Keratinocyte (primary cell): ENCODE data around the gene MICAL3. TPM values are rescaled to one million over a fixed set of nuclear protein-coding genes. Genes with fewer than 3 reads are reported as not detected.

ENCODE experiments used
- DNase-seq: peaks from one replicate; pipeline ENCODE4 v3.0.0-alpha.2; 2011; ENCODE audit warnings: low read depth, missing footprints, low spot score
- FAIRE-seq: peaks from 2 replicates; lab custom pipeline; 2011; peaks lifted over from hg19 to GRCh38; lab: Jason Lieb, UNC
- H2AFZ ChIP-seq: 2 replicates; pipeline ENCODE4 v1.6.0; 2012; ENCODE audit warnings: low read length, control low read depth, inconsistent platforms; ENCODE audit not compliant: control insufficient read depth
- H3K27ac ChIP-seq: 2 replicates; pipeline ENCODE4 v1.5.1; 2011; ENCODE audit warnings: low read length; ENCODE audit not compliant: control insufficient read depth, insufficient read depth
- H3K27me3 ChIP-seq: 3 replicates; pipeline ENCODE4 v1.6.0; 2011; ENCODE audit warnings: low read length; ENCODE audit not compliant: control insufficient read depth, insufficient read depth; ENCODE audit errors: extremely low read depth
- H3K36me3 ChIP-seq, 2 experiments: 2 replicates in 1 of 2; 3 replicates in 1 of 2; pipeline ENCODE4 v1.5.1; 2011; ENCODE audit warnings: low read length in 2 of 2, mild to moderate bottlenecking in 1 of 2; ENCODE audit not compliant: control insufficient read depth in 2 of 2, insufficient read depth in 2 of 2; ENCODE audit errors: extremely low read depth in 1 of 2
- H3K4me1 ChIP-seq: 3 replicates; pipeline ENCODE4 v1.5.1; 2011; ENCODE audit warnings: low read length; ENCODE audit not compliant: control insufficient read depth, insufficient read depth; ENCODE audit errors: extremely low read depth
- H3K4me2 ChIP-seq: 3 replicates; pipeline ENCODE4 v1.6.0; 2011; ENCODE audit warnings: low read depth, low read length; ENCODE audit not compliant: control insufficient read depth, insufficient read depth; ENCODE audit errors: extremely low read depth
- H3K4me3 ChIP-seq, 3 experiments: fragments of 200-600 bp in 1 of 3; sonication (generic) in 1 of 3; 2 replicates in 2 of 3; 3 replicates in 1 of 3; pipeline ENCODE4 v1.5.1; 2011 to 2016; ENCODE audit warnings: low read length in 3 of 3, mild to moderate bottlenecking in 3 of 3, control low read depth in 2 of 3, inconsistent platforms in 1 of 3, low read depth in 1 of 3, mixed read lengths in 1 of 3, mixed run types in 1 of 3, moderate library complexity in 1 of 3; ENCODE audit not compliant: control insufficient read depth in 2 of 3, insufficient read depth in 2 of 3; ENCODE audit errors: extremely low read depth in 1 of 3
- H3K79me2 ChIP-seq: 2 replicates; pipeline ENCODE4 v1.6.0; 2012; ENCODE audit warnings: low read length; ENCODE audit not compliant: control insufficient read depth, insufficient read depth
- H3K9ac ChIP-seq: 3 replicates; pipeline ENCODE4 v1.6.0; 2011; ENCODE audit warnings: low read length; ENCODE audit not compliant: control insufficient read depth, insufficient read depth; ENCODE audit errors: extremely low read depth
- H3K9me1 ChIP-seq: 3 replicates; pipeline ENCODE4 v1.6.0; 2011; ENCODE audit warnings: low read length; ENCODE audit not compliant: control insufficient read depth, insufficient read depth; ENCODE audit errors: extremely low read depth
- H3K9me3 ChIP-seq: 2 replicates; pipeline ENCODE4 v1.5.1; 2012; ENCODE audit warnings: low read depth, low read length; ENCODE audit not compliant: control insufficient read depth
- H4K20me1 ChIP-seq: 3 replicates; pipeline ENCODE4 v1.6.0; 2011; ENCODE audit warnings: low read length; ENCODE audit not compliant: control insufficient read depth, insufficient read depth; ENCODE audit errors: extremely low read depth
- CTCF ChIP-seq, 3 experiments: IDR thresholded peaks in 1 of 3; conservative IDR thresholded peaks in 1 of 3; optimal IDR thresholded peaks in 1 of 3; 2 replicates in 2 of 3; 3 replicates in 1 of 3; pipeline versions ENCODE3 to v1.5.1; 2011; ENCODE audit warnings: low read length in 3 of 3, mild to moderate bottlenecking in 3 of 3, moderate library complexity in 2 of 3, control low read depth in 1 of 3, inconsistent platforms in 1 of 3; ENCODE audit not compliant: insufficient read depth in 2 of 3; ENCODE audit errors: extremely low read depth in 1 of 3
- EZH2 ChIP-seq: IDR thresholded peaks from one replicate; pipeline ENCODE4 v1.6.1; 2012; ENCODE audit warnings: inconsistent platforms, mild to moderate bottlenecking, low read length, moderate library complexity
- dilution Hi-C: fragments of 300-500 bp; cut with MboI; formaldehyde crosslinking; loops from one replicate; pipeline ENCODE4 v1.7.0; 2020; ENCODE audit warnings: low sequenced_read_pairs; ENCODE audit not compliant: extremely low pct_ligation_motif_present
- polyA plus RNA-seq, 5 experiments: library from polyadenylated mRNA; depleted of rRNA in 3 of 5; stranded (reverse) in 3 of 5; stranded (forward) in 1 of 5; unstranded in 1 of 5; fragments of >200 nt; gene quantifications; 1 replicate in 1 of 5; 2 replicates in 3 of 5; 3 replicates in 1 of 5; pipeline versions ENCODE4 v1.2.1 to v1.2.3, GENCODE V29; 2011 to 2012; ENCODE audit warnings: missing spikeins in 2 of 5, low read depth in 1 of 5, low replicate concordance in 1 of 5

Gene MICAL3
- polyA plus RNA-seq, 1 donor (not counting 4 experiments of a cell fraction or from before 2014, with no cell fraction given) = 27.9 TPM

DNA sequence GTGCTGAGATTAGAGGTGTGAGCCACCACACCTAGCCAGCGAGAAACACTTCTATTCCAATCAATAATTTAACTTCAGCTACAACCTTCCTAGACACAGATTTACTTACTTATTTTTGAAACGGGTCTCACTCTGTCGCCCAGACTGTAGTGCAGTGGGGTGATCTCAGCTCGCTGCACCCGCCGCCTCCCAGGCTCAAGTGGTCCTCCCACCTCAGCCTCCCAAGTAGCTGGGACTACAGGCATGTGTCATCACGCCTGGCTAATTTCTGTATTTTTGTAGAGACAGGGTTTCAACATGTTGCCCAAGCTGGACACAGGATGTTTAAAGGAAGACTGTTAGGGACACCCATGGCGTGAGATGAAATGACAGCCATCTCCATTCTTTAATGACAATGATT is 61.3 kb downstream of the MICAL3 start:
- no peak overlapping the region for H3K4me2 ChIP-seq
- dilution Hi-C loops = no loop called here
- no peak for DNase-seq
- peaks cover 13 to 15% of the 10 kb centered on the region in 2 experiments for H3K36me3 ChIP-seq
- H3K4me3 ChIP-seq = no peak overlapping the region
- H3K9me1 ChIP-seq = peaks cover 11% of the 10 kb centered on the region
- no peak overlapping the region for H3K9ac ChIP-seq
- no peaks in the 10 kb centered on the region for H3K27me3 ChIP-seq
- H3K79me2 ChIP-seq = peaks cover 91% of the 10 kb centered on the region
- no peaks in the 10 kb centered on the region for H3K9me3 ChIP-seq
- no peak overlapping the region for H3K27ac ChIP-seq
- peaks cover 40% of the 10 kb centered on the region for H4K20me1 ChIP-seq
- peaks cover 12% of the 10 kb centered on the region for H3K4me1 ChIP-seq
- no peak for TF ChIP-seq CTCF (optimal IDR thresholded peaks at IDR 0.05 in 1 of 3, IDR thresholded peaks at IDR 0.05 in 1 of 3, conservative IDR thresholded peaks at IDR 0.05 in 1 of 3; ENCODE audit: extremely low read depth in 1 of 3, insufficient read depth in 2 of 3, low read length in 3 of 3)
- no peak for TF ChIP-seq EZH2
- H2AFZ ChIP-seq = no peak overlapping the region
- no peak for FAIRE-seq

DNA sequence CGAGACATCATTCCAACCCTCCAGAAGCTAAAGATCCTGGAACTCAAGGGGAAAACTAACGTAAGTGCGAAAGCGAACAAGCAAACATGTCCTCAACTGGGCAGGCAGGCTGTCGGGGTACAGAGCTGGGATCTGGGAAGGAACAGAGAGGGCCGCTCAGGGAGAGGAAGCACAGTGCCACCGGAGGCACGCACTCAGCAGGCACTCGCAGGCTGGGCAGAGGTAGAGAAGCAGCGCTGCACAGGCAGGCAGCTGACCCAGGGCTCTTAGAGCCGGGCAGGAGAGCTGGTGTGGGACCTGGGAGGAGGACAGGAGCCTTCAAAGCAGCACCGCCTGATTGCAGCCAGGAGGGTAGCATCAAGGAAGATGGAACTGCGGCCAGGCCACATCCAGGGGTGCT is 62.2 kb downstream of the MICAL3 start:
- H3K4me2 ChIP-seq = no peak overlapping the region
- H3K36me3 ChIP-seq = peaks cover 15% of the 10 kb centered on the region in 2 experiments
- no peaks in the 10 kb centered on the region for H3K9me3 ChIP-seq
- H3K27ac ChIP-seq = no peak overlapping the region
- no peak for DNase-seq
- H3K9me1 ChIP-seq = peaks cover 11% of the 10 kb centered on the region
- H3K79me2 ChIP-seq = peaks cover 92% of the 10 kb centered on the region
- H3K4me1 ChIP-seq = peaks cover 12% of the 10 kb centered on the region
- H3K9ac ChIP-seq = no peak overlapping the region
- no peak overlapping the region for H3K4me3 ChIP-seq
- peaks cover 35% of the 10 kb centered on the region for H4K20me1 ChIP-seq
- dilution Hi-C loops = no loop called here
- TF ChIP-seq CTCF (optimal IDR thresholded peaks at IDR 0.05 in 1 of 3, IDR thresholded peaks at IDR 0.05 in 1 of 3, conservative IDR thresholded peaks at IDR 0.05 in 1 of 3; ENCODE audit: extremely low read depth in 1 of 3, insufficient read depth in 2 of 3, low read length in 3 of 3) (no peak), EZH2 (no peak)
- FAIRE-seq = no peak
- H2AFZ ChIP-seq = no peak overlapping the region
- H3K27me3 ChIP-seq = no peaks in the 10 kb centered on the region
